Caco-2 (cell line): ENCODE results near the gene SMARCB1. TPM values are rescaled to one million over a fixed set of nuclear protein-coding genes. Genes with fewer than 3 reads are reported as not detected.

Experiments
- BruUV-seq: library from RNA; stranded (reverse); fragments of 400-500 nt; replicated peaks from 2 replicates; lab custom pipeline; 2021; lab: Mats Ljungman, UMichigan
- CTCF ChIA-PET: fragments of 300-600 bp; sonication (Branson Sonifier 250); formaldehyde crosslinking; loops from one replicate; lab custom pipeline; 2022; ENCODE audit warnings: antibody characterized with exemption; lab: Charles Lee
- POLR2A ChIA-PET: fragments of 300-600 bp; sonication (Branson Sonifier 250); formaldehyde crosslinking; loops from one replicate; lab custom pipeline; 2022; ENCODE audit warnings: antibody characterized with exemption; lab: Charles Lee
- DNase-seq, 2 experiments: peaks; one replicate each; pipeline versions ENCODE4 v3.0.0 to v3.0.0-alpha.2; 2020 to 2022
- H3K27me3 ChIP-seq: replicated peaks from 2 replicates; pipeline ENCODE4 v1.6.0; 2011; ENCODE audit warnings: low read length; ENCODE audit not compliant: control insufficient read depth, insufficient read depth
- H3K36me3 ChIP-seq: 2 replicates; pipeline ENCODE4 v1.5.1; 2011; ENCODE audit warnings: low read length; ENCODE audit not compliant: control insufficient read depth, insufficient read depth
- H3K4me1 ChIP-seq: fragments of 250-450 bp; sonication (Bioruptor Pico); 2 replicates; pipeline ENCODE4 v1.5.1; 2020; ENCODE audit warnings: mild to moderate bottlenecking
- H3K4me3 ChIP-seq: 2 replicates; pipeline ENCODE4 v1.5.1; 2011; ENCODE audit warnings: low read depth, mild to moderate bottlenecking, control low read depth, low read length
- H3K9me3 ChIP-seq: fragments of 250-450 bp; sonication (Bioruptor Pico); 2 replicates; pipeline ENCODE4 v1.5.1; 2020; ENCODE audit warnings: mild to moderate bottlenecking, moderate library complexity
- H3K27ac Mint-ChIP-seq: one replicate; pipeline ENCODE4 v1.8.0; 2022; ENCODE audit warnings: mixed read lengths; ENCODE audit not compliant: unreplicated experiment
- H3K27me3 Mint-ChIP-seq: one replicate; pipeline ENCODE4 v1.8.0; 2022; ENCODE audit warnings: mixed read lengths; ENCODE audit not compliant: insufficient read depth, unreplicated experiment
- H3K36me3 Mint-ChIP-seq: one replicate; pipeline ENCODE4 v1.8.0; 2022; ENCODE audit warnings: mild to moderate bottlenecking, mixed read lengths; ENCODE audit not compliant: insufficient read depth, unreplicated experiment
- H3K4me1 Mint-ChIP-seq: one replicate; pipeline ENCODE4 v1.8.0; 2022; ENCODE audit warnings: low read depth, mixed read lengths; ENCODE audit not compliant: unreplicated experiment
- H3K4me3 Mint-ChIP-seq: one replicate; pipeline ENCODE4 v1.8.0; 2022; ENCODE audit warnings: mild to moderate bottlenecking, moderate library complexity, mixed read lengths; ENCODE audit not compliant: unreplicated experiment
- H3K9me3 Mint-ChIP-seq: one replicate; pipeline ENCODE4 v1.8.0; 2022; ENCODE audit warnings: mixed read lengths; ENCODE audit not compliant: unreplicated experiment
- intact Hi-C: fragments of 100-400 bp; cut with micrococcal nuclease; formaldehyde crosslinking; loops from one replicate; pipeline ENCODE4 v1.10.0; 2022; ENCODE audit not compliant: unreplicated experiment
- total RNA-seq: library from RNA; stranded (reverse); gene quantifications from 2 replicates; pipeline ENCODE4 v1.2.3, GENCODE V29; 2022
- TF ChIP-seq, protein P1 (sequence below), 2 experiments: fragments of 200-600 bp in 1 of 2; IDR thresholded peaks; 1 replicate in 1 of 2; 2 replicates in 1 of 2; pipeline versions ENCODE4 v1.5.1 to v1.8.0; 2011 to 2022; ENCODE audit warnings: antibody characterized with exemption in 1 of 2, control low read depth in 1 of 2, inconsistent platforms in 1 of 2, low read depth in 1 of 2, low read length in 1 of 2, mild to moderate bottlenecking in 1 of 2, moderate library complexity in 1 of 2; ENCODE audit not compliant: insufficient read depth in 1 of 2, severe bottlenecking in 1 of 2, unreplicated experiment in 1 of 2

SMARCB1 gene
- total RNA-seq, 1 experiment from 2014 or later, result 157 TPM

DNA sequence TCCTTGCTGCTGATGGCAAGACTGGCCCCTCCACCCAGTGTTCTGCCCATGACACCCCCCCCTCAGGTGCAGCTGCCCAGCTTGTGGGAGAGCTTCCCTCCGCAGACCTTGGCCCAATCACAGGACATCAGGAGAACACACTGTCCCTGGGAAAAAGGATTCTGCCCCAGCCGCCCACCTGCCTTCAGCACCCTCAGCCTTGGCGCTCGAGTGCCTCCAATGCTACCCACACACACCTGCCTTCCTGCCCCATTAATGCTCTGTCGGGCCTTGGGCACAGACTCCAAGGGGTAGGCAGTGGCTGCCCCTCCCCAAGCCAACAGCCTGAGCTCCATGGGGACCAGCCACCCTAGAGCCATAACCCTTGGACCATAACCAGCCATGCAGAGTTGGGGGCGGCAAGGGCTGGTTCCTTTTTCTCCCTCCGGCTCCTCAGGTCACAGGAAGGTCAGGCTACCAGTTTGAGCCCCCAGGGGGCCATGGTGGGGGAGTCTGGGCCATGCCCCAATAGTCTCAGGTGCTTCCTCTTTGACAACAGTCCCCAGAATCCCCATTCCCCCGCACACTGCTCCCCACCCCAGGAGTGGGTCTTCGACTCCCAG, 34.6 kb upstream of the SMARCB1 start:
- TF ChIP-seq, protein P1, sequence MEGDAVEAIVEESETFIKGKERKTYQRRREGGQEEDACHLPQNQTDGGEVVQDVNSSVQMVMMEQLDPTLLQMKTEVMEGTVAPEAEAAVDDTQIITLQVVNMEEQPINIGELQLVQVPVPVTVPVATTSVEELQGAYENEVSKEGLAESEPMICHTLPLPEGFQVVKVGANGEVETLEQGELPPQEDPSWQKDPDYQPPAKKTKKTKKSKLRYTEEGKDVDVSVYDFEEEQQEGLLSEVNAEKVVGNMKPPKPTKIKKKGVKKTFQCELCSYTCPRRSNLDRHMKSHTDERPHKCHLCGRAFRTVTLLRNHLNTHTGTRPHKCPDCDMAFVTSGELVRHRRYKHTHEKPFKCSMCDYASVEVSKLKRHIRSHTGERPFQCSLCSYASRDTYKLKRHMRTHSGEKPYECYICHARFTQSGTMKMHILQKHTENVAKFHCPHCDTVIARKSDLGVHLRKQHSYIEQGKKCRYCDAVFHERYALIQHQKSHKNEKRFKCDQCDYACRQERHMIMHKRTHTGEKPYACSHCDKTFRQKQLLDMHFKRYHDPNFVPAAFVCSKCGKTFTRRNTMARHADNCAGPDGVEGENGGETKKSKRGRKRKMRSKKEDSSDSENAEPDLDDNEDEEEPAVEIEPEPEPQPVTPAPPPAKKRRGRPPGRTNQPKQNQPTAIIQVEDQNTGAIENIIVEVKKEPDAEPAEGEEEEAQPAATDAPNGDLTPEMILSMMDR (IDR thresholded peaks at IDR 0.05; ENCODE audit: insufficient read depth in 1 of 2, low read depth in 1 of 2, low read length in 1 of 2, severe bottlenecking in 1 of 2, unreplicated experiment in 1 of 2), result no peak
- POLR2A ChIA-PET, result no interaction called here
- Mint-ChIP-seq H3K27me3 (no peaks in the 10 kb centered on the region), H3K4me3 (peak overlapping the region; percentile 89), H3K4me1 (peaks cover 11% of the 10 kb centered on the region), H3K9me3 (no peaks in the 10 kb centered on the region), H3K36me3 (no peaks in the 10 kb centered on the region), H3K27ac (peak overlapping the region; percentile 77)
- Histone ChIP-seq H3K27me3 (no peaks in the 10 kb centered on the region), H3K4me1 (0 out of 2 replicates have a peak, but pooled peaks cover 3% of the 10 kb centered on the region), H3K9me3 (no peaks in the 10 kb centered on the region), H3K4me3 (peak overlapping the region; percentile 85), H3K36me3 (no peaks in the 10 kb centered on the region)
- no TSS peak for BruUV-seq
- DNase-seq, result no peak
- CTCF ChIA-PET, result interaction anchor here (0.7 kb wide), 1 partner anchor 142 kb away, joined by 7 read pairs; the partner anchor contains the start of gene MIF
- intact Hi-C loops, result no loop called here

DNA sequence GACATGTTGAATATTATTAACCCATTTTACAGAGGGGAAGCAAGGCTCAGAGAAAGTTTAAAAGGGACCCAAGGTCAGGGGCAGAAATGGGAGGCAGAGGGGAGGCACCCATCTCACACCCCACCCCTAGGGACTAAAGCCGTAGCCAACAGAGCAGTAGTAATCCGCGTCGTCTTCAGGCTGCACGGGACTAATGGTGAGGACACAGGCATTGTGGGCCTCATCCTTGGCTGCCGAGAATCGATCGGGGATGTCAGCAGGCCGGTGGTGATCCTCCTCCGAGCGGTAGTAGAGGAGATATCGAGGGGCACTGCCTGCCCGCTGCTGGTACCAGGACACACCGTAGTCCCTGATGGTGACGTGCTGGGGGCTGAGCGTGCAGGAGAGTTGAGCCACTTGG, 34.0 kb upstream of the SMARCB1 start:
- H3K27ac Mint-ChIP-seq, result peak overlapping the region; percentile 77
- H3K4me1 Mint-ChIP-seq, result peaks cover 11% of the 10 kb centered on the region
- Histone ChIP-seq H3K9me3 (no peaks in the 10 kb centered on the region), H3K4me3 (no peak overlapping the region), H3K27me3 (no peaks in the 10 kb centered on the region), H3K4me1 (0 out of 2 replicates have a peak, but pooled peaks cover 3% of the 10 kb centered on the region), H3K36me3 (no peaks in the 10 kb centered on the region)
- intact Hi-C loops, result no loop called here
- no TSS peak for BruUV-seq
- H3K9me3 Mint-ChIP-seq, result no peaks in the 10 kb centered on the region
- CTCF ChIA-PET, result no interaction called here
- no peaks in the 10 kb centered on the region for H3K36me3 Mint-ChIP-seq
- no peak for DNase-seq
- TF ChIP-seq, protein P1 (IDR thresholded peaks at IDR 0.05; ENCODE audit: insufficient read depth in 1 of 2, low read depth in 1 of 2, low read length in 1 of 2, severe bottlenecking in 1 of 2, unreplicated experiment in 1 of 2), result no peak
- H3K4me3 Mint-ChIP-seq, result peak overlapping the region; percentile 89
- H3K27me3 Mint-ChIP-seq, result no peaks in the 10 kb centered on the region
- POLR2A ChIA-PET, result no interaction called here

DNA sequence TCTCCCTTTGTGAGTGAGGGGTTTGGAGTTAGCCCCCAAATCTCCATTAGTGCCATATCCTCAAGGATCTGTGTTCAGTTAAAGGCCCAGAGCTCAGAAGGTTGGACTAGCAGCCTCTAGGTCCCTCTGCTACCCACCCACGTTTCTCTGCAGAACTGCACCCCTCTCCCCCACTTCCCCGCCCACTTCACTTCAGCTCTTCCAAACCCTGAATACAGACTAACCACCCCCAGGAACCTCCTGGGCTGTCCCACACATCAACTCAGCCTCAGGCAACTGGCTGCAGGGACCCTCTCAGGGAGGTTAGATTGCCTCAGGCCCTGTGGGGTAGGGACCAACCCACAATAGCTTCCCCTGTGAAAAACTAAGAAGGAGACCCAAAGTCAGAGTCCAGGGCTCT, 33.4 kb upstream of the SMARCB1 start:
- no peaks in the 10 kb centered on the region for H3K36me3 ChIP-seq
- ChIA-PET POLR2A (no interaction called here), CTCF (no interaction called here)
- 0 out of 2 replicates have a peak, but pooled peaks cover 3% of the 10 kb centered on the region for H3K4me1 ChIP-seq
- Mint-ChIP-seq H3K27me3 (no peaks in the 10 kb centered on the region), H3K4me1 (peaks cover 11% of the 10 kb centered on the region), H3K4me3 (no peak overlapping the region), H3K27ac (no peak overlapping the region), H3K36me3 (no peaks in the 10 kb centered on the region), H3K9me3 (no peaks in the 10 kb centered on the region)
- DNase-seq, result no peak
- H3K9me3 ChIP-seq, result no peaks in the 10 kb centered on the region
- H3K27me3 ChIP-seq, result no peaks in the 10 kb centered on the region
- TF ChIP-seq, protein P1 (IDR thresholded peaks at IDR 0.05; ENCODE audit: insufficient read depth in 1 of 2, low read depth in 1 of 2, low read length in 1 of 2, severe bottlenecking in 1 of 2, unreplicated experiment in 1 of 2), result no peak
- BruUV-seq, result no TSS peak
- intact Hi-C loops, result no loop called here
- no peak overlapping the region for H3K4me3 ChIP-seq
